OCI-LY1 (cell line): ENCODE measurements around the gene FREY1.

Source experiments
- EZH2 ChIP-seq: fragments of 200-600 bp; sonication (generic), shearing (Covaris generic); IDR thresholded peaks from 2 replicates; pipeline ENCODE4 v1.8.0; 2017; ENCODE audit warnings: borderline replicate concordance, mixed run types, mild to moderate bottlenecking, antibody characterized with exemption, low read length, moderate library complexity, mixed read lengths
- TF ChIP-seq, protein P1 (sequence below): fragments of 200-600 bp; sonication (generic), shearing (Covaris generic); IDR thresholded peaks from 2 replicates; pipeline ENCODE4 v1.5.1; 2017; ENCODE audit warnings: mild to moderate bottlenecking, antibody characterized with exemption, low read length, moderate library complexity, mixed read lengths

DNA sequence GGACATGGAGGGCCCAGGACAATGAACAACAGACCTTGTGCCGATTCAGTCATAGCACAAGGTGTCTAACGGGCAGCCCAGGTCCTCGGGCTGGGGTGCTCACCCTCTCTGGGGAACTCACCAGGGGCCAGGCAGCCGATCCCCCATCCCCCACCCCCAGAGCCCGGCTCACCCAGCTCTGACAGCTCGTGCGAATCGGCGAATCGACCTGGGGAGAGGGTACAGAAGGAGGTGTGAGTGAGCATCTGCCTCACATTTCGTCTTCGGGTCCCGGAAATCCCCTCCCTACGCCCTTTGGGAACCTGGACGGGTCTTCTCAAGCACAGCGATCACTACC lies 10.2 kb upstream of the FREY1 start:
- TF ChIP-seq, protein P1, sequence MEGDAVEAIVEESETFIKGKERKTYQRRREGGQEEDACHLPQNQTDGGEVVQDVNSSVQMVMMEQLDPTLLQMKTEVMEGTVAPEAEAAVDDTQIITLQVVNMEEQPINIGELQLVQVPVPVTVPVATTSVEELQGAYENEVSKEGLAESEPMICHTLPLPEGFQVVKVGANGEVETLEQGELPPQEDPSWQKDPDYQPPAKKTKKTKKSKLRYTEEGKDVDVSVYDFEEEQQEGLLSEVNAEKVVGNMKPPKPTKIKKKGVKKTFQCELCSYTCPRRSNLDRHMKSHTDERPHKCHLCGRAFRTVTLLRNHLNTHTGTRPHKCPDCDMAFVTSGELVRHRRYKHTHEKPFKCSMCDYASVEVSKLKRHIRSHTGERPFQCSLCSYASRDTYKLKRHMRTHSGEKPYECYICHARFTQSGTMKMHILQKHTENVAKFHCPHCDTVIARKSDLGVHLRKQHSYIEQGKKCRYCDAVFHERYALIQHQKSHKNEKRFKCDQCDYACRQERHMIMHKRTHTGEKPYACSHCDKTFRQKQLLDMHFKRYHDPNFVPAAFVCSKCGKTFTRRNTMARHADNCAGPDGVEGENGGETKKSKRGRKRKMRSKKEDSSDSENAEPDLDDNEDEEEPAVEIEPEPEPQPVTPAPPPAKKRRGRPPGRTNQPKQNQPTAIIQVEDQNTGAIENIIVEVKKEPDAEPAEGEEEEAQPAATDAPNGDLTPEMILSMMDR: no peak
- TF ChIP-seq EZH2: no peak
